Stimulated activated CD4-positive, alpha-beta T cell treated with anti-CD3 and anti-CD28 coated beads, Interleukin-4, amount 100 ng/mL, for 4 hours (primary cell): ENCODE results near the gene ZNF710.
A peak's percentile ranks its signal among the peaks of the same experiment; 100 is the strongest.

ENCODE experiments used
- DNase-seq, 2 experiments: peaks; one replicate each; pipeline ENCODE4 v3.0.0-alpha.2; 2020

Gene ZNF710

DNA sequence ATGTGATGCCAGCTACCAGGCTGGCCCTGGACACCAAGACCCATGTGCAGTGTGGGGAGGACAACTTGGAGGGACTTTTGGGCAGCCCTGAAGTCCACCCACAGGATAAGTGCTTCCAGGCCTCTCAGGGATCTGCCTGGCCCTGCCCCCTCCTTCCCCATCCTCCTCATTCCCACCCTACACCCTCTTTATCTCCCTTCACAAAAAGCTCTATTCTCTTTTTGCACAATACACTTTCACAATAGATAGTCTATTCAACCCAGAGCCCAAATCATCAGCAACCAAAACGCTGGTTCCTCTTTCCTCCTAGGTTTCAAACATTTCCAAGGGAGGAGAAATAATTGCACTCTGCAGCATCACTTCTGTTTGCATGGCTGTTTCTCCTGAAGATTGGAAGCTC lies 7.8 kb upstream of the ZNF710 start:
- DNase-seq = no peak

DNA sequence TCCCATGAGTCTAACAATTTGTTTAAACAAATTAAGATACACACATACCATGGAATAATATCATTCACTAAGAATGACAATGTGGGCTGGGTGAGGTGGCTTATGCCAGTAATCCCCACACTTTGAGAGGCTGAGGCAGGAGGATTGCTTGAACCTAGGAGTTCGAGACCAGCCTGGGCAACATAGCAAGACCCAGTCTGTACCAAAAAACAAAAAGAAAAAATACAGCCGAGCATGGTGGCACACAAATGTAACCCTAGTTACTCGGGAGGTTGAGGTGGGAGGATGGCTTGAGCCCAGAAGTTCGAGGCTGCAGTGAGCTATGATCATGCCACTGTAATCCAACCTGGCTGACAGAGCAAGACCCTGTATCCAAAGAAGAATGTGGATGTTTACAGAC lies 4.0 kb upstream of the ZNF710 start:
- no peak for DNase-seq

DNA sequence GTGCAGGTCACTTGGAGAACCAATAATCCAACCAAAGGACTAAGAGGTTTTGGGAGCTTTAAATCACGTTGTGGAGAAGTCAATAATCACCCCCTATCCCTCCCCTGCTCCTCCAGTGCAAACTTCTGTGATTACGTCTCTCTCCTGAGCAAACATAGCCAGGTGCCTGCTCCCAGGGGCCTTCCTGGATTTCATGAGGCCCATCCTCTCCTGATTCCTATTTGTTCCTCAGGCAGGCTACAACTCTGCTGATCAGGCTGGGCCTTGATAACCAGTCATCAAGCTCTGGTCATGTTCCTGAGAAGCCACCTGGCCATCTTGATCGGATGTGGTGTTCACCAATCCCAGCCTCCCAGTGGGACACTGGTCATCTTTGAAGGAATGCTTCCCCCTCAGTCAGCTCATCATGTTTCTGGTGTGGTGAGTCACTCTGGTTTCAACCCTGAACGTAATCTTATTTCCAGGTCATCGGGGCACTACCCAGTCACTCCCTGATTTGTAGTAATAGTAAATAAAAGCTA lies 2.9 kb upstream of the ZNF710 start:
- no peak for DNase-seq

DNA sequence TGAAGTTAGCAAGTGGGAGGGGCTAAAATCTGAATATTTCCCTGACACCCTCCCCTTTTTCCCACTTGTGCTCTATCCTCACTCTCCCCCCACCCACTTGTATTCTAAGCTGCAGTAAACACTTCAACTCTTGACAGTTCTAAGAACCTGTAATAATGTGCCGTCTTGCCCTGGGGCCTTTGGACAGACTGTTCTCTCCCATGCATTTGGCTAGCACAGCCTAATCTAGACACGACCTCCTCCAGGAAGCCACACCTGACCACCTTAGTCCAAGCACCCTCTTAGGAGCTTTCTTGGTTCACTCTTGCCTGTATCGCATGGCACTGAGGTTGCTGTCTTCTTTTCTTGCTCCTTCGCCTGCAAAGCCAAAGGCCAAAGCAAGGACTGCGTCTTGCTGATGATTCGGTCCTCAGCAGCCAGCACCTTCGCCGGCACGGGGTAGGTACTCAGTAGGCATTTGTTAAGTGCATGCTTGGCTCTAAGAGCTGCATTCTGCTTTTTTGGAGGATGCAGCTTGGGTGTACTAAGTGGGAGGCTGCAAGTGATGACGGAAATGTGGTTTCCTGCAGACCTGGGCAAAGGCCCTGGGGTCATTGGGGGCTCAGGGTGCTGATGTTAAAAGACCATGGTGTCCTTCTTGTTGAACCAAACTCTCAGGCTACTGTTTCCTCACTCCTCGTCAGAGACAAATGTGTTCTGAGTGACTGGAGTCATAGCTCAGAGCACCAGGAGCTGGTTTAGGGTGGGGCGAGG lies 2.0 kb upstream of the ZNF710 start:
- no peak for DNase-seq

DNA sequence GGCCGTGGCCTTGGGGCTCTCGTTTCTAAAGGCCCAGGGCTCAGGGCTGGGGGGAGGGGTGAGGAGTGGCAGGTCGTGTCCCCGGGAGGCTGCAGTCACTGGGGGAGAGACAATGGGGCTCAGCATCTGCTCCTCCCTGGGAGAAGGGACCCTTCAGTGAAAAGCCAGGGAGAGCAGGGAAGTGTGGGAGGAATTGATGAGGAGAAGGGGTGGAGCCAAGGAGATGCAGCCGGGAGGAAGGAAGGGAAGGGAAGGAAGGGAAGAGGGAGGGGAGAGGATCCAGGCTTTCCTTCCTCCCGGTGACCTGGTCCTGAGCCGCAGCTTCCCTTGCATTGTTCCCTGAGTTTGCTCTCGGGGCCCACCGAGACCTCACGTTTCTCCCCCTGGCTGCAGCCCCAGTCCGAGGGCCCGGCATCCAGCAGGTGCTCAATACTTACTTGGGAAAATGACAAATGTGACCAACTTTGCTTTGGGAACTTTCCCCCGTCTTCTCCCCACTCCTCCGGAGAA lies 1.4 kb upstream of the ZNF710 start:
- no peak for DNase-seq

DNA sequence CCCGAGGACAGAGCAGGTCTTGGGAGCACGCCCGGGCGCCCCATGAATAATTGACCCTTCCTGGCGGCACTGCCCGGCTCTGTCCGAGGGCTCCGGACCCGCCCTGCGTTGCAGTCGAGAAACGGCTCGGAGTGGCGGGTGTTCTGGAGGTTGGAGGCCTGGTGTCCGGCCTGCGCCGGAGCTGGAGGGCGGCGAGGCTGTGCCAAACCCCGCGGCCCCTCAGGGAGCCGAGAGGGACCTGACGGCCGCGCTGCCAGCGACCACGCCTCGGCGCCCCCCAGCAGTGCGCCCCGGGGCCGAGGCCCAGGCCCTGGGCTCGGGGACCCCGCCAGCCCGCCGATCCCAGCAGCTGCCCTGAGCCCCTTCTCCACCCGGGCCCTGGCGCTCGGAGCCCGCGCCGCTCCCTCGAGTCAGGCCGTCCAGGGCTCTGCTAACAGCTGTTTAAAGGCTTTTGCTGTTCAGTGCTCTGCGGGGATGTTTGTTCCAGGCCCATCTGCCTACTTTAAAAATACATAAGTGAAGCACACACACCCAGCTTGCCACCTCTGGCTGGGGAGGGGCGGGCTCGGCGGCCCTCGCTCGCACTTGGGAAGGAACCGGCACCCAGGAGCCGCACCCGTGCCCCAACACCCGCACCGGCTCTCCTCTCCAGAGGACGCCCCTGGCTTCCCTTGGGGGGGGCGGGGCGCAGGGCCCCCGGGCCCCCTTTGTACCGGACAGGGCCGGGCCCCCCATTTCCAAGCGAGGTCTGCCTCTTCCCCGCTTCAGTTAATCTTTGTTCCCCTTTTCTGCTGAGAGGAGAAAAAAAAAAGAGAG lies 730 bp upstream of the ZNF710 start:
- DNase-seq = peak in 1 of 2 experiments; percentile 19

DNA sequence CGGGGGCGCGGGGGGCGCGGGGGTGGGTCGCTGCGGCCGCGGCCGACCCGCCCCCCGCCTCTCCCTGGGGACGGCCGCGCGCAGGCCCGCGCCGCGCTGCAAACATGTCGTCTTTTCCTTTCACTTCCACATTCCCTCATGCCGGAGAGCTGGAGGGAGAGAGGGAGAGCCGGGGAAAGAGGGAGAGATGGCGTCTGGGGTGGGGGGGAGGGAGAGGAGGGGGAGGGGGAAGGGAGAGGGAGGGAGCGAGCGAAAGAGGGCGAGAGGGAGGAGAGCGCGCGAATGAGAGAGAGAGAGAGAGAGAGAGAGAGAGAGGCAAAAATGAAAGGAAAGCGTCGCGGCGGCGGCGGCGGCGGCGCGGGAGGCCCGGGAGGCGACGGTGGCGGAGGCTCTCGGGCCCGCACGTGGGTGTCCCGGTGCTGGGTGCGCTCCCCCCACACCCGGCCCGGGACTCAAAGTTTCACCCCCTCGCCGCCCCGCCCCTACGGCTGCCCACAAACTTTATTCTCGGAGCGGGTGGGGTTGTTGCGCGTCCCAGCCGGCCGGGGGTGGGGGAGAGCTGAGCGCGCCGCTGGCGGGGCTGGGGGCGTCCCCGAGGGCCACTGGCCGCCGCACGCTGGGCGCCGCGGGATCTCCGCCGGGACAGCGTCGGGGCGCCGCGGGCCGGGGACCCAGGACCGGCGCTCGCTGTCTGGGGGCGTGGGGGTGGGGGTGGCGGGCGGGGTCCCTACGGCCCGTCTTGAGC lies 731 bp downstream of the ZNF710 start:
- DNase-seq = peak; percentile 67 to 72

DNA sequence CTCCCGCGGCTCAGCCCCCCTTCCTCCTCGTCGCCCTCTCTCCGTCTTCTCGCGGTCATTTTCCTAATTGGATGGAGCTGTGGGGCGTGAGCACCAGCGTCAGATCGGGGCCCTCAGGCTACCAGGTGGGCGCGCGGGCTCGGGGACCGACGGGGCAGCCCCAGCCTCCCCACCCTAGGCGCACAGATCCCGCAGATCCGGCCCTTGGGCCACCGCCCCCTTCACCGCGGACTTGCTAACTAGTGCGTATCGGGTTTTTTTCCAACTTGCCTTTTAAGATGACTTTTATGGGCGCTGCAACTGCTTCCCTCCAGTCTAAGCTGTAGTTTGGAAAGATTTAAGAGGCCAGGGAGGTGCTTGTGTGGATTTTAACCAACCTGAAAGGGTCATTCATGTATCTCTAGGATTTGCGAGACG lies 1.3 kb downstream of the ZNF710 start:
- DNase-seq = peak in 1 of 2 experiments; percentile 35

DNA sequence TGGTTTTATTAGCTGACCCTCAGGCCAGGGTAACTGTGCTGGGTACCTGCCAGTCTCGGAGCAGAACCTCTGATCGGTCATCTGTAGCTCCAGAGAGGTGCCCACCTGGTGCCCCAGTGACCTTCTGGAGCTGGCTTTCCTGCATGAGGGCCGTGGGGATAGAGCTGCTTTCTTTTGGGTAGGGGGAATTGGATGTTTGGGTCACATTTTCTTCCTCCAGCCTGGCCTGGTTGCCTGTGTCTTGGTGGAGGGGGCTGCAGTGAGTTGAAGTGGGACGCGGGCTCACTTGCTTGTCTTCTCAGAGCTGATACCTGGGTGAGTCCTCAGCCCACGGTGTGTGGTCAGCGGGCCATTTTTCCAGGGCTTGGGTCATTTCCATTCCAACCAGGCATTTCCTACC lies 2.6 kb downstream of the ZNF710 start:
- no peak for DNase-seq

DNA sequence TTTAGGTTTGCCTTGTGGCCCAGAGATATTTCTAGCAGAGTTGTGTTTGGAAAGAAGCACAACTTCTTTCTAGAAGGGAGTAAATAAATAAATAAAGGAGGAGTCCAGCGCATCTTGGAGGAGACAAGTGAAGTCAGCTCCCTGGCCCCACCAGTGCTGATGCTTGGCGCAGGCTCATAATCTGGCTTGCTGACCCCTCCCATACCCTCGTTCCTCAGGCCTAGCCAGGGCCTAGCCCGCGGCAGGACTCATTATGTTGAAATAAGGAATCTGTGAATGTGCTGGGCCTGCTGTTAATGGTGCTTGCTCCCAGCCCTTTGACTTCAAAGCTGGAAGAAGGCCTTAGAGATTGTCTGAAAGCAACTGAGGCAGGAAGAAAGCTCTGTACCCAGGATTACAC lies 3.1 kb downstream of the ZNF710 start:
- no peak for DNase-seq

DNA sequence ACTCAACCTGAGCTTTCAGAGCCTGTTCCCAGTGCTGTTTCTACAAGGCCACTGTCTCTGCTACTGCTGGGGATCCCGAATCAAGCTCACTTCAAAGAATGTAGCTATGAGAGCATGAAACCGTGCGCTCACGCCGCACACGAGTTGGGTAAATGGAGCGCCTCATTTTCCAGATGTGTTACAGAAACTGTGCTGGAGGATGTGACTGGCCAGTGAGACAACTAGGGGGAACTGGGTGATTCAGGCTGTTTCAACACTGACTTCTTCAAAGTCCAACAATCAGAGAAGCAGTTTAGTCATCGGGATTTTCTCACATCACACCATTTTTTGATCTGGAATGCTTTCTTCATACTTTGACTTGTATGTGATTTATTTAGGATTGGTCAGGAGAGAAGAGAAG lies 3.5 kb downstream of the ZNF710 start:
- peak in 1 of 2 experiments; percentile 16 for DNase-seq

DNA sequence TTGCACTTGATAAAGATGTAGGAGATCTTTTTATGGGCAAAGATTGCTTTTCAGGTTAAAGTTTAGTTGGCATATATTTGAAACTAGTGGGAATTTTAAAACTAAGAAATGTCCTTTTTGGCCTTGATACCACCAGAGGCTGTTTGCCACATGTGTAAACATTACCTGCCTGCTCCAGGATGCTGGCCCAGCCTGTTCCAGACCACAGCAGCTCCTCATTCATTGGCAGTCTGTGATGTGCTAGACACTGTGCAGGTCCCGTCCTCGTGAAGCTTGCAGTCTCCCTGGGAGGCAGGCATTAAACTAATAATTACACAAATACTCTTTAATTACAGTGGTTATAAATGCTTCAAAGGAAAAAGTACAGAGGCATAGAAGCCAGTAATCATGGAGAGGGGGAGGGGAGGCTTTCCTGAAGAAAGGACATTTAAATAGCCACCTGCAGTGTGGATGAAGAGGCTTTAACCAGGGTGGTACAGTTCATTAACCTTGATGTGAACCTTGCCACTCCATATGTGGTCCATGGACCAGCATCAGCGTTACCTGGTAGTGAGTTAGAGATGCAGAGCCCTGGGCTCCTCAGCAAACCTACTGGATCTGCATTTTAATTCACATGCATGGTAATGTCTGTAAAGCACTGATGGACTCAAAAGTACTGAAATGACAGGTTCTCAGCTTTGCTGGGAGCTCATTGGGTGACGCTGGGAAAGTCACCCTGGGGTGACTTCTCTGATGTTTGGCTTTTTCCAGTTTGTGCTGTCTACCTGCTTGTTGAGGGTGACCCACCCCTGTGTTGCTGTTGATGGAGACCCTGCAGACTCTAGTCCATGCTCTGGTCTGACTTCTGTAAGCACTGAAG lies 5.3 kb downstream of the ZNF710 start:
- no peak for DNase-seq

DNA sequence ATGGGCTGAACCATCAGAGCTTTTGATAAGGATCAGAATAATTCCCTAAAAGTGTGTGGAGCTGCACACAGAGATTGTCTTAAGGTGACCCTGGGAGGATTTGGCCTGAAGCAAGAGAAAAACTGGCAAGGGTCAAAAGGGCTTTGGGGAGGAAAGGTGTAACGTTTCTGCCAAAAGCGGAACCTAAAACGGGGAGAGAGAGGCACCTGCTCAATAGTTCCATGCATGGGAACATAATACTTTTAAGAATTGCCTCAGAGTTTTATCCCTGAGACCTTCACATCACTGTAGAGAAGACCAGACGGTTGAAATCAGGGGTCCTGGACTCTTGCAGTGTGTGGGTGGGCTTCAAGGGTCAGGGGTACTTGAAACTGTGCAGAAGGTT lies 5.9 kb downstream of the ZNF710 start:
- DNase-seq = no peak

DNA sequence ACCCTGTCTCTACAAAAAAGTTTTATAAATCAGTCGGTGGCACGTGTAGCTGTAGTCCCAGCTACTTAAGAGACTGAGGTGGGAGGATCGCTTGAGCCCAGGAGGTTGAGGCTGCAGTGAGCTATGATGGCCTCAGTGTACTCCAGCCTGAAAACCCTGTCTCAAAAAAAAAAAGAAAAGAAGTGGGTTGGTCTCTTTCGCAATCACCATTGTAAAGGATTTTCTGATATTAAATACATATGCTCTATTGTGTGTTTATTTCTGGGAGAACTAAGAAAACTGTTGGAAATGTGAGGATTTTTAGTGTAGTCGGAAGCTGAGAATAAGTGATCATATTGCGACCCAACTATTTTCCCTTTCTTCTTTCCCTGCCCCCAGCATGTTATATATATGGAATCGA lies 7.5 kb downstream of the ZNF710 start:
- DNase-seq = no peak

DNA sequence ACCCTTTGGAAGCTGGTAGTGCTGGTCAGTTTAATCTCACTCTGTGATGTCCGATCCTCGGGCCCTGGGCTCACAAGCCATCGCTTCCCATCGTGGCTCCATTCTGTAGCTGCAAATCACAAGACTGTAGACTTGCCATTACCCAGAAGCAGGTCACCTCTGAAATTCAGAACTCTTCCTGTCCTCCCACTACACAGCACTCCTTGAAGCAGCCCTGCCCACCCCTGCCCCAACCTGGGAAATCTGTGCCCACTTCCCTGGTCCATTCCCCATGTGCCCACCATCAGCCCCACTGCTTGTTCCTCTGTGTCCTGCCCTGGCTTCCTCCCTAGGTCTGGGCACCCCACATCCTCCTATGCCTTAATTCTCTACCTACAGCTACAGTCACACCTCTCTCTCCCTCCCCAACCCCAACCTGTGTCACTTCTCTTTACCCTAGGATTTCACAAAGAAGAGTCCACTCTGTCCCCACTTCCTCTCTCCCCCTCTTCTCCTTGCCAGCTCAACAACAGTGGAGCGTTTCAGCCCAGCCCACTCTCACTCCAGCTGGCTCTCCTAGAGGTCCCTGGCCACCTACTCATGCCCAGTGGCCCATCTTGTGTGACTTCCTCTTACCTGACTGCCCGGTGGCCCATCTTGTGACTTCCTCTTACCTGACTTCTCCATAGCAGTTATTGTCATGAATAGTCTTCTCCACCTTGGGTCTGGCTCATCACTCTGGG lies 8.3 kb downstream of the ZNF710 start:
- no peak for DNase-seq

DNA sequence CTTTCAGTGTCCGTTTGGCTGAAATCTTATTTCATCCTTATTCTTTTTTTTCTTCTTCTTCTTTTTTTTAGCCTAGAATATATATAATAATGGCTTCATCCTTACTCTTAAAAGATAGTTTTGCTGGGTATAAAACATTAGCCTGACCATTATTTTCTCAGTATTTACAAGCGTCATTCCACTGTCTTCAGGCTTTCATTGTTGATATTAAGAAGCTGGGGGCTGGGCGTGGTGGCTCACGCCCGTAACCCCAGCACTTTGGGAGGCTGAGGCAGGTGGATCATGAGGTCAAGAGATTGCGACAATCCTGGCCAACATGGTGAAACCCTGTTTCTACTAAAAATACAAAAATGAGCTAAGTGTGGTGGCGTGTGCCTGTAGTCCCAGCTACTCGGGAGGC lies 10.6 kb downstream of the ZNF710 start:
- no peak for DNase-seq

DNA sequence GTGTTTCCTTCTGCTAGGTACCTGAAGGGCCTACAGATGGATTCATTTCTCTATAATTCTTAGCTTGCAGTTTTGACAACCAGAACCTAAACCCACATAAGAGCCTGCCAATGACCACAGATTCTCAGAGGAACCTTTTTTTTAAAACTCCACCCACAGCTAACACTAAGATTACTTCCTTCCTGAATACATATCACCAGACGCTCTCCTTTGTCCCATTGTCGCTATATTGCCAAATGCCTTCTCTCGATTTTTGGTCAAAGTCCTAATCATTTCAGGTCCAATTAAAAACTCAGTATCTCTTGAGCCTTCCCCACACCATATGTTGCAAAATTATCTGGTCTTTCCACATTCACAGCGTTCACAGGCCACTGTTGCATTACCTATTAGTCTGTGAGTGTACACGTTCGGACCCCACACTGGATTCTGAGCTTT lies 12.4 kb downstream of the ZNF710 start:
- no peak for DNase-seq

DNA sequence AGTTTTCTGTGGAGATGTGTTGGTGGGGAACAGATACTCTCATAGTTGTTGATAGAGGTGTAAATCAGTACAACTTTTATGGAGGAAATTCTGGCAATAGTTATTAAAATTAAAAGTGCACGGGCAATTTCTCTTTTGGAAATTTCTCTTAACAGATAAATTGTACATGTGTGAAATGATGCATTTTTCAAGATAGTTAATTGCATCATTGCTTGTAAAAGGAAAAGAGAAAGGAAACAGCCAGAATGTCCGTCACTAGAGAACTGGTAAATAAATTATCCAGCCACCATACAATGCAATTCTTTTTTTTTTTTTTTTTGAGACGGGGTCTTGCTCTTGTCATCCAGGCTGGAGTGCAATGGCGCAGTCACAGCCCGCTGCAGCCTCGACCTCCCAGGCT lies 14.2 kb downstream of the ZNF710 start:
- DNase-seq = no peak

DNA sequence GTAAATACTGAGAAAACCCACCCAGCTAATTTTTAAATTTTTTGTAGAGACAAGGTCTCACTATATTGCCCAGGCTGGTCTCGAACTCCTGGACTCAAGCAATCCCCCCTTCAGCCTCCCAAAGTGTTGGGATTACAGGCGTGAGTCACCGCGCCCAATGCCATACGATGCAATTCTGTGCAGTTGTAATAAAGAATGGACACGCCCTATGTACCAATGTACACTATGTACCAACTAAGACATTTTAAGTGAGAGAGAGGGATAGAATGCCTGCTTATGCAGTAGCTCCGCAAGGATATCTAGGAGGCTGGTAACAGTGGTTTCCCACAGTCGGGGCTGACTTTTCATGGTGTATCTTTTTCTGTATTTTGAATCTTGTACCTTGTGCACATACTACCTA lies 14.6 kb downstream of the ZNF710 start:
- DNase-seq = no peak

DNA sequence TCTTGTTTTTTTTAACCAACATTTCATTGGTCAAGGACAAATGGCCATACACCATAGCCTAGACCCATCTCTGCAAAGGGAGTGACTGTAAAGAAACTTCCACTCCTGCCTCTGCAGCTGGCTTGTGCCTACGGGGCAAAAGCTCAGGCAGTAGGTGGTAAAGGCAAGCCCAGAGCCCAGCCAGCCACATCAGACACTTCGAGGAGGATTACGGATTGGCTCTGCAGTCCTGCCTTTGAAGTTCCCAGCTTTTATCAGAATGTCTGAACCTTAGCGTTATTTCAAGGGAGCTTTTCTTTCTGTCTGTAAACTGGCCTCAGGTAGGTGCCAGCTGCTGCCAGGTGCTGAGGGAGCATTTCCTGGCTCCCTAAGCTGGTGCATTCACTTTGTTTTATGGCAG lies 15.6 kb downstream of the ZNF710 start:
- no peak for DNase-seq

DNA sequence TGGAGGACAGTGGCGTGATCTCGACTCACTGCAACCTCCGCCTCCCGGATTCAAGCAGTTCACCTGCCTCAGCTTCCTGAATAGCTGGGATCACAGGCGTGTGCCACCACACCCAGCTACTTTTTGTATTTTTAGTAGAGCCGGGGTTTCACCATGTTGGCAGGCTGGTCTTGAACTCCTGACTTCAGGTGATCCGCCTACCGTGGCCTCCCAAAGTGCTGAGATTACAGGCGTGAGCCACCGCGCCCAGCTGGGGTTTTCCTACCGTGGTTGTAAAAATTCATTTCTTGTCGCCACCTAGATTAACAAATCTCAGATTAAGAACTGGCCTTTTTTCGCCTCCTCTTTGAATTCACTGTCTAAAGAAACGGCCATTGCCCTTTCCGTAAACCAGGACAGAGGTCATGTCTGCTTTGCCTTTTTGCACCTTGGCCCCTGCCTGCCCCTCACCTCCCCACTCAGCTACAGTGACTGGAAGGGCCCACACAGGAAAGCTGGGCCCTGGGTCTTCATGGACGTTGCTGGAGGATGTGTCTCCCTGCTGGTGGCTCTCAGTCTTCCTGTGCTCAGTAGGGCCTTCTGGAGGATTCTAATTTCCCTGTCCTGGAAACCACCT lies 17.2 kb downstream of the ZNF710 start:
- DNase-seq = no peak
